KOPT-K1 (cell line): Measurements from ENCODE around the gene KLRG1.

ENCODE experiments used
- H3K27ac ChIP-seq: fragments of 200-600 bp; sonication (generic); 2 replicates; pipeline ENCODE4 v1.5.1; 2016; ENCODE audit warnings: antibody characterized with exemption, mild to moderate bottlenecking, low read depth, low read length; ENCODE audit not compliant: poor library complexity, severe bottlenecking
- H3K36me3 ChIP-seq: fragments of 200-600 bp; sonication (generic); 2 replicates; pipeline ENCODE4 v1.5.1; 2017; ENCODE audit warnings: antibody characterized with exemption, mild to moderate bottlenecking, low read length, moderate library complexity; ENCODE audit not compliant: insufficient read depth
- H3K9me3 ChIP-seq: fragments of 200-600 bp; sonication (generic); 2 replicates; pipeline ENCODE4 v1.5.1; 2017; ENCODE audit warnings: antibody characterized with exemption, low read length, mild to moderate bottlenecking; ENCODE audit not compliant: insufficient read depth, poor library complexity, severe bottlenecking

KLRG1 gene

GRCh38 chr12:8989413-8989812 lies at the start of gene KLRG1:
TSS of gene KLRG1 (plus strand) at chr12:8989546. CDS start at chr12:8989636, 90 bp downstream.
- no peaks in the 10 kb centered on the region for H3K36me3 ChIP-seq
- no peaks in the 10 kb centered on the region for H3K9me3 ChIP-seq
- no peak within 1 kb of the TSS for H3K27ac ChIP-seq

GRCh38 chr12:8941691-8942478 lies 47.5 kb upstream of the KLRG1 start:
- Histone ChIP-seq H3K36me3 (peaks cover 82% of the 10 kb centered on the region), H3K9me3 (no peaks in the 10 kb centered on the region), H3K27ac (no peak overlapping the region)

DNA sequence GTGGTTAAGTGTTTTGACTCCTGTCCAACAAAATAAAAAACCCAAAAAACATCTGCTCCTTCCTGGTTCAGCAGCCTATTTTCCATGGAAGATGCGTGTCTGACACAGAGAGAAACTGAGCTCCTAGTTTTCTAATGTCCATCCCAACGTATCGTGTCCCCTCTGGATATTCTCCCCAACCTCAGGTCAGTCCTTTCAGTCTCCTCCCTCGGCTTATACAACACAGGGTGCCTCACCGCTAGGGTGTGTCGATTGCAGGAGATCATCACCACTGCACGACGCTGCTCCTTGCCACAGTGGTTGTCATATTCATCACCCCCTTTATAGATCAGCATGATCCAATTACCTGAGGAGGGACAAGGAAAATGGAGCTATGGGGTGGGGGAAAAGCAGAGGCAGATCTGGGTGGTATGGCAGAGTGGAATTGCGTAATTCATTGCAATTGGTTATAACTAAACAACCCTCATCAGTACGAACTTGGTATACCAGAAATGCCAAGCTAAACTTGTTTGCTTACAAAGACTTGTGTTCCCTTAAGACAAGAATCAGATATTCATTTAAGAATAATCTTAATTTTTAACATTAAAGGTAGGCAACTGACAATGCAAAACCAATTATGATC lies 45.7 kb upstream of the KLRG1 start:
- Histone ChIP-seq H3K9me3 (no peaks in the 10 kb centered on the region), H3K27ac (no peak overlapping the region), H3K36me3 (peaks cover 68% of the 10 kb centered on the region)

DNA sequence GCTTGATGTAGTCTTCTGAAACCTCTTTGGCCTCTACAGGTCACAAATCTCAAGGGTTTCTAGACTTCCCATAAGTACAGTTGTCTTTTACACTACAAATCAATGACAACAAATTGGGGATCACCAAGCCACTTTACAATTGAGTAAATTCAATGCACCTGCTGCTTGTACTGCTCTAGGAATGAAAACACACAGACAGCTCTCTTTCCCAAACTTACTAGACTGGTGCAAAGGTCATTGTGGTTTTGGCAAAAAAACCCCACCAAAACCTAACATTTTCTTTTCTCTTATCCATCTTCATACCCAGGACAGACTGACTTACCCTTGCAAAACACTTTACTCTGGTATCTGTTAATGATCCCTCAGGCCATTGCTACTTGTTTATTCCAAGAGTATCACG lies 42.6 kb upstream of the KLRG1 start:
- no peak overlapping the region for H3K27ac ChIP-seq
- peaks cover 55% of the 10 kb centered on the region for H3K36me3 ChIP-seq

GRCh38 chr12:8947737-8948136 lies 41.6 kb upstream of the KLRG1 start:
- H3K9me3 ChIP-seq: peaks cover 2% of the 10 kb centered on the region
- H3K36me3 ChIP-seq: peaks cover 45% of the 10 kb centered on the region
- H3K27ac ChIP-seq: peak overlapping the region; percentile 90

More for the DNA sequence above, 42.6 kb upstream of the KLRG1 start:
- H3K9me3 ChIP-seq: no peaks in the 10 kb centered on the region

GRCh38 chr12:8948701-8949341 lies 40.5 kb upstream of the KLRG1 start:
- peak overlapping the region; percentile 90 for H3K27ac ChIP-seq
- H3K36me3 ChIP-seq: peaks cover 40% of the 10 kb centered on the region
- peaks cover 12% of the 10 kb centered on the region for H3K9me3 ChIP-seq

GRCh38 chr12:8949342-8950220 lies 39.8 kb upstream of the KLRG1 start, which contains the start of gene M6PR:
TSS of gene M6PR (minus strand) at chr12:8949645. CDS start at chr12:8946404, 3,241 bp downstream.
- peaks cover 33% of the 10 kb centered on the region for H3K36me3 ChIP-seq
- H3K27ac ChIP-seq: peak within 1 kb of the TSS; percentile 90
- H3K9me3 ChIP-seq: peaks cover 19% of the 10 kb centered on the region

GRCh38 chr12:8950221-8950527 lies 39.2 kb upstream of the KLRG1 start:
- H3K27ac ChIP-seq: peak overlapping the region; percentile 90
- H3K9me3 ChIP-seq: peaks cover 25% of the 10 kb centered on the region
- peaks cover 27% of the 10 kb centered on the region for H3K36me3 ChIP-seq

GRCh38 chr12:8950702-8951478 lies 38.5 kb upstream of the KLRG1 start:
- Histone ChIP-seq H3K9me3 (peaks cover 32% of the 10 kb centered on the region), H3K27ac (peak overlapping the region; percentile 90), H3K36me3 (peaks cover 23% of the 10 kb centered on the region)

DNA sequence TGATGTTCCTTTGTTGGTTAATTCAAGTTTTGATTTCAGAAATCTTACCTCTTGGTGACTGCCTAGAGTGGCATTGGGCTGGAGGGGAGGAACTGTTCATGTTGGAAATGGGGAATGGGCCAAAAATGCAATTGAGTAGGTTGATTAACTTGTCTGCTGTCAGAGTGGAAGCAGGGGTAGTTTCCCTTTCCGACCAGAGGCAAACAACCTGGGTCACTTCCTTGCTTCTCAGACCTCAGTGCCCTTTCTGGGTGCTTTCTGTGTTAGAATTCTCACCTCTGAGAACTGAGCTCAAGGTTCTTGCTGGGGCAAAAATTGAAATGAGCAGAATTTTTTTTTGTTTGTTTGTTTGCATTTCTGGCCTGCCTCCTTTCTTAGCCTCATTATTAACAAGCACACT lies 37.6 kb upstream of the KLRG1 start:
- no peak overlapping the region for H3K27ac ChIP-seq
- peaks cover 17% of the 10 kb centered on the region for H3K36me3 ChIP-seq
- peaks cover 40% of the 10 kb centered on the region for H3K9me3 ChIP-seq

GRCh38 chr12:8953773-8954402 lies 35.5 kb upstream of the KLRG1 start:
- Histone ChIP-seq H3K27ac (no peak overlapping the region), H3K9me3 (peaks cover 41% of the 10 kb centered on the region), H3K36me3 (peaks cover 13% of the 10 kb centered on the region; the same call in 1 of the 2 replicates)

DNA sequence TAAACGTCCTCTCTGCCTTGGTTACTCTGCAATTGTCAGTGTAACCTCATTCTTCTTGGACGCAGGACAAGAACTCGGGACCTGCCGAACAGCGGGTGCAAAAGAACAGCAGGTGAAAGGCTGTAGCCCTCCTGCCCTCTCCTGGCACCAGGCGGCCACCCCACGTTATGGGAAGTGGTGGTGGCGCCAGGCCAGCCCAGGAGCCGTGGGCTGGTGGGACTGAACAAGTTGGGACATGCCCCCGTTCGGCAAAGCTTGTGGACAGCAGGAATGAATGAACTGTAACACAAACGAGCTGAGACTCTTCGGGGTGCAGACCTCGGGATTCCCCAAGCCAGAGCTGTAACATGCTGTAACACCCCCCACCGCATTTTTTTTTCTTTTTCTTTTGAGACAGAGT lies 33.3 kb upstream of the KLRG1 start:
- Histone ChIP-seq H3K9me3 (peaks cover 41% of the 10 kb centered on the region), H3K36me3 (peaks cover 13% of the 10 kb centered on the region; the same call in 1 of the 2 replicates), H3K27ac (no peak overlapping the region)

DNA sequence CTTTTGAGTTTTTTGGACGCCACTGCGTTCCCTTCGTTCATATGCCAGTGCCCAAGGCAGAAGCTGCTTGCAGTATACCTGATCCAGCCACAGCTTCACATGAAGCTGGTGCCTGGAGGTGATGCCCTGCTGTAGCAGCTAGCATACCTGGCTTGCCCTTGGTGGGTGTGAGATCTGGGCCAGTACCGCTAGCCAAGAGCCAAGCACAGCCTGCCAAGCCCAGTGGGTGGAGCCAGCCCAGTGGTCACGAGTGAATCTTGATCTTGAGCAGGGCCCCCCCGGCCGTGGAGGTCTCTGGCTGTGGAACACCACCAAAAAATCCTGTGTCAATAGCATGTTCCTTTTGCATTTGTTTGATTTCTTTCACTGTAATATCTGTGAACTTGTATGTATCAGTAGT lies 32.6 kb upstream of the KLRG1 start:
- H3K36me3 ChIP-seq: peaks cover 13% of the 10 kb centered on the region; the same call in 1 of the 2 replicates
- H3K27ac ChIP-seq: no peak overlapping the region
- H3K9me3 ChIP-seq: peaks cover 41% of the 10 kb centered on the region

DNA sequence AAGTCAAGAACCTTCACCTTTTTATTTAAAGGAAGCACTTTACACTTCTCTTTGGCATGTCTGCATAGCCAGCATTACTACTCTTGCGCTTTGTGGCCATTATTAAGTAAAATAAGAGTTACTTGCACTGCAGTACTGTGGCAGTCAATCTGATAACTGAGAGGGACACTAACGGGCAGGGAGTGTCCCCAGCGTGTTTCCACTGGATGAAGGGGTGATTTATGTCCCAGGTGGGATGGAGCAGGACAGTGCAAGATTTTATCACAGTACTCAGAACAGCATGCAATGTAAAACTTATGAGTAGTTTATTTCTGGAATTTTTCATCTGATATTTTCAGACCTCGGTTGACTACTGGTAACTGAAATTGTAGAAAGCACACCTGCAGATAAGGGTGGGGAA lies 31.8 kb upstream of the KLRG1 start:
- Histone ChIP-seq H3K27ac (no peak overlapping the region), H3K36me3 (peaks cover 13% of the 10 kb centered on the region; the same call in 1 of the 2 replicates), H3K9me3 (peaks cover 41% of the 10 kb centered on the region)
